ENCODE measurements around the gene SFT2D1.

Gene SFT2D1

DNA sequence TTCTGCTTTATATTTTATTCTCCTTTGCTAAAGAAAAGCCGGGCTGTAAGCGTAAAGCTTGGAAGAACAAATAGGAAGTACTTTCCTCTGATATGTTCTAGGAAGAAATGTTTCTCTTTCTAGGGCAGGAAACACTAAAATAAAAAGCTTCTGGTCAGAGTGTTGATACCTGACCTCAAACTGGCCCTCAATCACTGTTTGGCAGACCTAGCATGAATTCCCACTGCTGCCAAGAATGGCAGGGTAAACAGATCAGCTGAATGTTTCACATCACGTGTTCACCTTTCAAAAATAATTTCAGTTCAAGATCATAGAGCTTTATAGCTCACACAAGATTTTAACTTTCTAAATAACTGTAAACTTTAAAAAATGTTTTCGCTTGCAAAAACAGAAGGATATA is 37.5 kb upstream of the SFT2D1 start:
- H3K27me3 Mint-ChIP-seq (ENCODE audit: low read depth): no peaks in the 10 kb centered on the region
- no peaks in the 10 kb centered on the region for H3K36me3 Mint-ChIP-seq (ENCODE audit: low read depth)
- H3K9me3 Mint-ChIP-seq: no peaks in the 10 kb centered on the region
- peak overlapping the region in 2 of 3 experiments; percentile 15 to 60 for H3K4me3 Mint-ChIP-seq
- peaks cover 10% of the 10 kb centered on the region for H3K4me1 Mint-ChIP-seq
- H3K27ac Mint-ChIP-seq: no peak overlapping the region
- TF ChIP-seq, protein P1, sequence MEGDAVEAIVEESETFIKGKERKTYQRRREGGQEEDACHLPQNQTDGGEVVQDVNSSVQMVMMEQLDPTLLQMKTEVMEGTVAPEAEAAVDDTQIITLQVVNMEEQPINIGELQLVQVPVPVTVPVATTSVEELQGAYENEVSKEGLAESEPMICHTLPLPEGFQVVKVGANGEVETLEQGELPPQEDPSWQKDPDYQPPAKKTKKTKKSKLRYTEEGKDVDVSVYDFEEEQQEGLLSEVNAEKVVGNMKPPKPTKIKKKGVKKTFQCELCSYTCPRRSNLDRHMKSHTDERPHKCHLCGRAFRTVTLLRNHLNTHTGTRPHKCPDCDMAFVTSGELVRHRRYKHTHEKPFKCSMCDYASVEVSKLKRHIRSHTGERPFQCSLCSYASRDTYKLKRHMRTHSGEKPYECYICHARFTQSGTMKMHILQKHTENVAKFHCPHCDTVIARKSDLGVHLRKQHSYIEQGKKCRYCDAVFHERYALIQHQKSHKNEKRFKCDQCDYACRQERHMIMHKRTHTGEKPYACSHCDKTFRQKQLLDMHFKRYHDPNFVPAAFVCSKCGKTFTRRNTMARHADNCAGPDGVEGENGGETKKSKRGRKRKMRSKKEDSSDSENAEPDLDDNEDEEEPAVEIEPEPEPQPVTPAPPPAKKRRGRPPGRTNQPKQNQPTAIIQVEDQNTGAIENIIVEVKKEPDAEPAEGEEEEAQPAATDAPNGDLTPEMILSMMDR (IDR thresholded peaks at IDR 0.05; ENCODE audit: unreplicated experiment in 3 of 3): no peak

DNA sequence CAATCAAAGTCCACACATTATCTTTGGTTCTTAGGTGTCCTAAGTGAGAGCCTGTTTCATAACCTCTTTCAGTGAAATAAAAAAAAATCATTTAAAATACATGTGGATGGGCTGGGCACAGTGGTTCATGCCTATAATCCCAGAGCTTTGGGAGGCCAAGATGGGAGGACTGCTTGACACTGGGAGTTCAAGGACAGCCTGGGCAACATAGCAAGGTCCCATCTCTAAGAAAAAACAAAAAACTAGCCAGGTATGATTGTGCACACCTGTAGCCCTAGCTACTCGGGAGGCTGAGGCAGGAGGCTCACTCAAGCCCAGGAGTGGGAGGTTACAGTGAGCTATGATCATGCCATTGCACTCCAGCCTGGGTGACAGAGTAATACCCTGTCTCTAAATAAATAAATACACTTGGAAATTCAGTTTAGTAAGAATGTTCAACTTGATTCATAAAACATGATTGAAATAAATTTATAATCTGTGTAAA is 36.8 kb upstream of the SFT2D1 start:
- H3K36me3 Mint-ChIP-seq (ENCODE audit: low read depth): no peaks in the 10 kb centered on the region
- H3K27ac Mint-ChIP-seq: no peak overlapping the region
- no peaks in the 10 kb centered on the region for H3K9me3 Mint-ChIP-seq
- peaks cover 10% of the 10 kb centered on the region for H3K4me1 Mint-ChIP-seq
- no peak overlapping the region for H3K4me3 Mint-ChIP-seq
- H3K27me3 Mint-ChIP-seq (ENCODE audit: low read depth): no peaks in the 10 kb centered on the region
- TF ChIP-seq, protein P1 (IDR thresholded peaks at IDR 0.05; ENCODE audit: unreplicated experiment in 3 of 3): no peak

DNA sequence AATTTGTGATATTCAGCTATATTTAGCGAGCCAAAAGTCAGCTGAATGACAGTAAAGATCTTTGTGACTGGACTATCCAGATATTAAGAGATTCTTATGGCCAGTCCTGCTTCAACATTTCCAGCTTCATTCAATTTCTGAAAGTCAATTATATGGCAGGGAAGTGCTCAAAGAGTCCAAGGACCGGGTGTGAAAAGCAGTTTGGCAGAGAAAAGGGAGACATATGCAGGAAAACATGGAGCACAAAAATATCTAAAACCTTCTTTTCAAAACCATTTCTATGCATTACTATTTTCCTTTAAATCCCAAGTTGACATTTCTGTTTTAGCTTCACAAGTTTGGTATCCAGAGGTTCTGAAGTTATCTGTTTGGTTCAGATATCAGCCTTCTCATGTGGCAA is 35.4 kb upstream of the SFT2D1 start:
- Mint-ChIP-seq H3K9me3 (no peaks in the 10 kb centered on the region), H3K27me3 (ENCODE audit: low read depth) (no peaks in the 10 kb centered on the region), H3K4me3 (no peak overlapping the region), H3K4me1 (peaks cover 10% of the 10 kb centered on the region), H3K27ac (no peak overlapping the region), H3K36me3 (ENCODE audit: low read depth) (no peaks in the 10 kb centered on the region)
- TF ChIP-seq, protein P1 (IDR thresholded peaks at IDR 0.05; ENCODE audit: unreplicated experiment in 3 of 3): no peak

DNA sequence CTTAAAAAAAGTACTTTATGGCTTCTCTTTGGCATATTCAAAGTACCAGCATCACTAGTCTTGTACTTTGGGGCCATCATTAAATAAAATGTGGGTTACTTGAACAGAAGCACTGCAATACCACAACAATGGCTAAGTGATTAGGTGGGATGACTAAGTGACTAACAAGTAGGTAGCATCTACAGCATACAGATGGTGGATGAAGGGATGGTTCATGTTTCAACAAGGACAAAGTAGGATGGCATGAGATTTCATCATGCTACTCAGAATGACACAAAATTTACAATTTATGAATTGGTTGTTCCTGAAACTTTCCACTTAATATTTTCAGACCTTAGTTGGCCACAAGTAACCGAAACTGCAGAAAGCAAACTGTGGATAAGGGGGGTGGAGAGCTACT is 32.7 kb upstream of the SFT2D1 start:
- Mint-ChIP-seq H3K9me3 (no peaks in the 10 kb centered on the region), H3K4me3 (no peak overlapping the region), H3K27me3 (ENCODE audit: low read depth) (no peaks in the 10 kb centered on the region), H3K36me3 (ENCODE audit: low read depth) (no peaks in the 10 kb centered on the region), H3K4me1 (peaks cover 4% of the 10 kb centered on the region), H3K27ac (no peak overlapping the region)
- TF ChIP-seq, protein P1 (IDR thresholded peaks at IDR 0.05; ENCODE audit: unreplicated experiment in 3 of 3): no peak

DNA sequence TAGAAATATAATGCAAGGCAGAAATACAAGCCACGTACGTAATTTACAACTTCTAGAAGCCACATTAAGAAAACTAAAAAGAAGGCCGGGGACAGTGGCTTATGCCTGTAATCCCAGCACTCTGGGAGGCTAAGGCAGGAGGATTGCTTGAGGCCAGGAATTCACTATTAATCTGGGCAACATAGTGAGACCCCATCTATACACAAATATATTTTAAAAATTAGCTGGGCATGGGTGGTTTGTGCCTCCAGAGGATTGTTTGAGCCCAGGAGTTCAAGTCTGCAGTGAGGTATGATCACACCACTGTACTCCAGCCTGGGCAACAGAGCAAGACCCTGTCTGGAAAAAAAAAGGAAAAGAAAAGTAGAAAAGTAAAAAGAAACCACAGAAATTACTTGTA is 28.1 kb upstream of the SFT2D1 start:
- Mint-ChIP-seq H3K27me3 (ENCODE audit: low read depth) (no peaks in the 10 kb centered on the region), H3K4me3 (no peak overlapping the region), H3K4me1 (peaks cover 11% of the 10 kb centered on the region), H3K27ac (no peak overlapping the region), H3K9me3 (no peaks in the 10 kb centered on the region), H3K36me3 (ENCODE audit: low read depth) (no peaks in the 10 kb centered on the region)
- TF ChIP-seq, protein P1 (IDR thresholded peaks at IDR 0.05; ENCODE audit: unreplicated experiment in 3 of 3): no peak

DNA sequence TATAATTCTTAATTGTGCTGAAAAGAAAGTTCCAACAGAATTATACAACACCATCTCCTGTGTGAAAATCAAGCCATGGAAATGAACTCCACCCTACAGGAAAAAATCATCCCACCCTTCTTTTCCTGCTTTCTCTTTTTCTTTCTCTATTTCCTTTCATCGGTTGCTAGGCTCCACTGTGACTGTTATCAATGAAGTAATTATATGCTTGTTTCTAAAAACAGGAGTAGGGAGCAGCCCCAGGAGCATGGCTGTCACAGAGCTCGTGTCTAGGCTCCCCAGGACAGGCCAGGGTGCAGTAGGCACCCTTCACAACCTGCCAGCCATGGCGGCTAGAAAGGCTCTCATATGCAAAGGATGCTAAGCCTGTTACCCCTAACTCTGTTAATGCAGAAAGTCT is 27.4 kb upstream of the SFT2D1 start:
- peaks cover 12% of the 10 kb centered on the region for H3K4me1 Mint-ChIP-seq
- TF ChIP-seq, protein P1 (IDR thresholded peaks at IDR 0.05; ENCODE audit: unreplicated experiment in 3 of 3): no peak
- no peak overlapping the region for H3K4me3 Mint-ChIP-seq
- H3K27me3 Mint-ChIP-seq (ENCODE audit: low read depth): no peaks in the 10 kb centered on the region
- H3K36me3 Mint-ChIP-seq (ENCODE audit: low read depth): no peaks in the 10 kb centered on the region
- no peak overlapping the region for H3K27ac Mint-ChIP-seq
- no peaks in the 10 kb centered on the region for H3K9me3 Mint-ChIP-seq
